ENCODE results near the gene PEX3. TPM values are rescaled to one million over a fixed set of nuclear protein-coding genes. Genes with fewer than 3 reads are reported as not detected.

PEX3 gene
- total and polyA plus RNA-seq, 10 of the 15 experiments (the other 5 are each of a cell fraction or from before 2014, with no cell fraction given) = 18.6 to 70.7 (median 38.6) TPM

- H3K4me1 ChIP-seq (ENCODE audit: control insufficient read depth, insufficient read depth, low read length) = peaks cover 29% of the 10 kb centered on the region
- no peak overlapping the region for H3K27ac ChIP-seq (ENCODE audit: control insufficient read depth, insufficient read depth)
- no peak overlapping the region for H3K4me3 ChIP-seq
- TF ChIP-seq ATF7 (IDR thresholded peaks at IDR 0.05; ENCODE audit: low read depth) = no peak
- no peak for TF ChIP-seq SPI1 (IDR thresholded peaks at IDR 0.05; ENCODE audit: borderline replicate concordance, insufficient read depth, low read depth, low read length)
- TF ChIP-seq, protein P1, sequence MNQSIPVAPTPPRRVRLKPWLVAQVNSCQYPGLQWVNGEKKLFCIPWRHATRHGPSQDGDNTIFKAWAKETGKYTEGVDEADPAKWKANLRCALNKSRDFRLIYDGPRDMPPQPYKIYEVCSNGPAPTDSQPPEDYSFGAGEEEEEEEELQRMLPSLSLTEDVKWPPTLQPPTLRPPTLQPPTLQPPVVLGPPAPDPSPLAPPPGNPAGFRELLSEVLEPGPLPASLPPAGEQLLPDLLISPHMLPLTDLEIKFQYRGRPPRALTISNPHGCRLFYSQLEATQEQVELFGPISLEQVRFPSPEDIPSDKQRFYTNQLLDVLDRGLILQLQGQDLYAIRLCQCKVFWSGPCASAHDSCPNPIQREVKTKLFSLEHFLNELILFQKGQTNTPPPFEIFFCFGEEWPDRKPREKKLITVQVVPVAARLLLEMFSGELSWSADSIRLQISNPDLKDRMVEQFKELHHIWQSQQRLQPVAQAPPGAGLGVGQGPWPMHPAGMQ (IDR thresholded peaks at IDR 0.05; ENCODE audit: borderline replicate concordance) = no peak
- TF ChIP-seq POLR2AphosphoS2 (IDR thresholded peaks at IDR 0.05; ENCODE audit: low read depth, low read length) = no peak
- no peak for TF ChIP-seq CREB1 (IDR thresholded peaks at IDR 0.05; ENCODE audit: low read depth)
- H3K9ac ChIP-seq (ENCODE audit: control insufficient read depth, insufficient read depth, low read length) = no peak overlapping the region
- peaks cover 0 to 7% of the 10 kb centered on the region in 2 experiments; a peak in 2 of 4 replicates for H3K36me3 ChIP-seq (ENCODE audit: control insufficient read depth in 2 of 2, insufficient read depth in 2 of 2, low read length in 1 of 2)
- 95% methylated on average over 2 of the region's 2 CpGs for WGBS (ENCODE audit: insufficient coverage, insufficient replicate concordance, low lambda C conversion rate, missing lambda C conversion rate)
- no peak for ATAC-seq
- no TSS peak for BruUV-seq (replicated peaks)
- ChIA-PET POLR2A (no interaction called here), RAD21 (ENCODE audit: unreplicated experiment) (interaction anchor here (0.7 kb wide), 1 partner anchor 1032 kb away, joined by 3 read pairs; no protein-coding TSS in a partner anchor), CTCF (interaction anchor here (1.1 to 2.9 kb wide), 3 partner anchors 9 to 168 kb away, joined by 3 to 9 read pairs (median 6); no protein-coding TSS in a partner anchor), SMC1A (ENCODE audit: uncharacterized antibody, unreplicated experiment) (interaction anchor here (1.1 to 1.7 kb wide), 3 partner anchors 10 to 337 kb away, joined by 3 to 6 read pairs (median 6); partner anchors contain the start of gene LTV1)
- no peaks in the 10 kb centered on the region for H3K27me3 ChIP-seq (replicated peaks in 1 of 2; ENCODE audit: control insufficient read depth in 2 of 2, insufficient read depth in 2 of 2, low read length in 1 of 2)
- no peak overlapping the region for H2AFZ ChIP-seq (ENCODE audit: control insufficient read depth, low read depth, low read length)
- H3K9me3 ChIP-seq (replicated peaks; ENCODE audit: control insufficient read depth, insufficient read depth, low read length) = no peaks in the 10 kb centered on the region
- no peak overlapping the region for H3K4me2 ChIP-seq (ENCODE audit: control insufficient read depth, insufficient read depth)
- no peak for FAIRE-seq
- DNase-seq (ENCODE audit: low read depth, low spot score) = no peak
- no peaks in the 10 kb centered on the region for H4K20me1 ChIP-seq (ENCODE audit: control insufficient read depth, insufficient read depth)
- H3K79me2 ChIP-seq (ENCODE audit: control insufficient read depth, insufficient read depth, low read length) = peaks cover 14% of the 10 kb centered on the region
- in situ Hi-C loops (cut with MboI) (no loop called here), intact Hi-C loops (cut with micrococcal nuclease; ENCODE audit: unreplicated experiment) (loop anchor here (10.0 kb wide), 1 partner anchor 272 kb away; no protein-coding TSS in a partner anchor)
Observed at GRCh38 chr6:143506620-143507019, 56.0 kb downstream of the PEX3 start.
